GM19043 (cell line): ENCODE data around the gene DGAT2.
"Not testable (repeated sequence)": the region's sequence is repeated elsewhere in the genome, so short reads cannot be mapped to it uniquely, and the experiment has no call there.

Experiments used
- ATAC-seq: cut with Tn5 transposase; IDR thresholded peaks from one replicate; pipeline ENCODE4 v1.9.1; 2021; ENCODE audit warnings: low read depth; ENCODE audit not compliant: unreplicated experiment

Gene DGAT2, protein sequence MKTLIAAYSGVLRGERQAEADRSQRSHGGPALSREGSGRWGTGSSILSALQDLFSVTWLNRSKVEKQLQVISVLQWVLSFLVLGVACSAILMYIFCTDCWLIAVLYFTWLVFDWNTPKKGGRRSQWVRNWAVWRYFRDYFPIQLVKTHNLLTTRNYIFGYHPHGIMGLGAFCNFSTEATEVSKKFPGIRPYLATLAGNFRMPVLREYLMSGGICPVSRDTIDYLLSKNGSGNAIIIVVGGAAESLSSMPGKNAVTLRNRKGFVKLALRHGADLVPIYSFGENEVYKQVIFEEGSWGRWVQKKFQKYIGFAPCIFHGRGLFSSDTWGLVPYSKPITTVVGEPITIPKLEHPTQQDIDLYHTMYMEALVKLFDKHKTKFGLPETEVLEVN

DNA sequence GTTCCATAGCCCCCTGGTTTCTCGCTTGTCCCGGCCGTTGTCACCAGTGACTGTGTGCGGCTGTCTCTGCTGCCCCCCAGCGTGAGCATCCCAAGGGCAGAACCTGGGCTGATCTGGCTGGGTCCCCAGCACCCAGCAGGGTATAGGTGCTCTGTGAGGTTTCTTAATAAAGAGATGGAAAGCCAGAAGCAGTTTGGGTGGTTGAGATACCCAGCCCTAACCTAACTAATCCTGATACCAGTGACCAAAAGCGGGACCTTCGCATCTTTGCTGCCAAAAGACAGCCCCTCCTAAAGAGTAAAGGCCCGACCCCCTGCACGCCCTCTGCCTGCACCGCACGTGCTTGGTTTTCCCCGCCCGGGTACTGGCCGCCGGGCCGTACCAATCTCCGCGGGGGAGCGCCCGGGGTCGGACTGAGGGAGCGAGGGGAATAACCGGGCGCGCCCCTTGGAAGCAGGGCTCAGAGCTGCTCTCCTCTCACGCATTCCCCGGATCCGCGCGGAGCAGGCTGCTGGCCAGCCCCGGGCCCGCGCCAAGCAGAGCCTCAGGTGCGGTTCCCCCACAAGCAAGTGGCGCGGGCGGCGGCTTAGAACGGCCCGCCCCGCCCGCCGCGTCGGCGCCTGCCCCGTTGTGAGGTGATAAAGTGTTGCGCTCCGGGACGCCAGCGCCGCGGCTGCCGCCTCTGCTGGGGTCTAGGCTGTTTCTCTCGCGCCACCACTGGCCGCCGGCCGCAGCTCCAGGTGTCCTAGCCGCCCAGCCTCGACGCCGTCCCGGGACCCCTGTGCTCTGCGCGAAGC lies at the start of gene DGAT2:
Gene DGAT2 (plus strand): TSS at position 667 of the 797 bp plus-strand sequence. CDS start 214 bp downstream, outside the sequence.
- peak; percentile 53 for ATAC-seq

DNA sequence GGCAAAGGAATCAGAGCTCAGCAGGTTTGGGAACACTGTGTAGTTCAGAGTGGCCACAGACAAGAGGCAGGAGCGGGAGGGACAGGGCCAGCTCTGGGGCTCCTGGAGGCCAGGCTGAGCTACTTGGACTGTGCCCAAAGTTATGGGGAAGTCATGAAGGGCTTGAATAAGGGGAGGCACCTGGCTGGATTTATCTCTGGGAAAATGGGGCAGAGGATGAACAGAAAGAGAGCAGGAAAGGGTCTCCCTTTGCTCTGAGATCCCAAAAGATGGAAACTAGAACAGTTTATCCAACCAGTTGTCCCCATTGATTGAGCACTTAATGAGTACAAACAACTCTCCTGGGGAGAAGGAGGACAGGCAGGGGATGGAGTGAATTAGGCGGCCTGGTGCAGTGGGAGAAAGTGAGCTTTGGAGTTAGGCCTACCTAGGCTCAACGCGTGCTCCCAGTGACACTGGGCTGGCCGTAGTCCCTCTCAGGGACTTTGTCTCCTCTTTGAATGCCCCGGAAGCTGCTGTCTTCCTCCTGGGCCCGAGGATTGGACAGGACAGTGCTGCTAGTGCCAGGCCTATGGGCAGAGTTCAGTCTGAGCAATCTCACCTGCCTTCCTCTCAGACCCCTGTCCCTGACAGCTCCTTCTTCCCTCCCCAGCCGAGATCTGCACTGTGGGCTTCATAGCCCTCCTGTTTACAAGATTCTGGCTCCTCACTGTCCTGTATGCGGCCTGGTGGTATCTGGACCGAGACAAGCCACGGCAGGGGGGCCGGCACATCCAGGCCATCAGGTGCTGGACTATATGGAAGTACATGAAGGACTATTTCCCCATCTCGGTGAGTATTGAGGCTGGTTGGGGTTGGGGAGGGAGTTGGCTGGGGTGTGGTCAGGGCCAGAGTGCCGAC lies 49.0 kb upstream of the DGAT2 start:
- ATAC-seq: no peak

DNA sequence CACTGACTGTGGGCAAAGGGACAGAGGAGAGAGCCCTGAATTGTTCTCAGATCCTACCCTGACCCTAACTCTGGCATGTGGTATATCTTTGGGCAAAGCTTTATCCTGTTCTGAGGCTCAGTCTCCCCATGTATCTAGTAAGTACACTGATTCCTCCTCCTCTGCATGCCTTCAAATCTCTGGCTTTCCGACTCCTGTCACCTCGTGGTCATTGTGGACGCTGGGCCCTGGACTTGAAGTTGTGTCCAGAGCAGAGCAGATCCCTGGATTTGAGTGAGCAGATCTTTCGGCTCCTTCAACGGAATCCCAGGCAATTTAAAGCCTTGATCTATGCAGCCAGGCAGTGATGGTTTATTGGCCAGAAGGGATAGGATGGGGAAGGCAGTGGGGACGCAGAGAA lies 47.9 kb upstream of the DGAT2 start:
- ATAC-seq: no peak

DNA sequence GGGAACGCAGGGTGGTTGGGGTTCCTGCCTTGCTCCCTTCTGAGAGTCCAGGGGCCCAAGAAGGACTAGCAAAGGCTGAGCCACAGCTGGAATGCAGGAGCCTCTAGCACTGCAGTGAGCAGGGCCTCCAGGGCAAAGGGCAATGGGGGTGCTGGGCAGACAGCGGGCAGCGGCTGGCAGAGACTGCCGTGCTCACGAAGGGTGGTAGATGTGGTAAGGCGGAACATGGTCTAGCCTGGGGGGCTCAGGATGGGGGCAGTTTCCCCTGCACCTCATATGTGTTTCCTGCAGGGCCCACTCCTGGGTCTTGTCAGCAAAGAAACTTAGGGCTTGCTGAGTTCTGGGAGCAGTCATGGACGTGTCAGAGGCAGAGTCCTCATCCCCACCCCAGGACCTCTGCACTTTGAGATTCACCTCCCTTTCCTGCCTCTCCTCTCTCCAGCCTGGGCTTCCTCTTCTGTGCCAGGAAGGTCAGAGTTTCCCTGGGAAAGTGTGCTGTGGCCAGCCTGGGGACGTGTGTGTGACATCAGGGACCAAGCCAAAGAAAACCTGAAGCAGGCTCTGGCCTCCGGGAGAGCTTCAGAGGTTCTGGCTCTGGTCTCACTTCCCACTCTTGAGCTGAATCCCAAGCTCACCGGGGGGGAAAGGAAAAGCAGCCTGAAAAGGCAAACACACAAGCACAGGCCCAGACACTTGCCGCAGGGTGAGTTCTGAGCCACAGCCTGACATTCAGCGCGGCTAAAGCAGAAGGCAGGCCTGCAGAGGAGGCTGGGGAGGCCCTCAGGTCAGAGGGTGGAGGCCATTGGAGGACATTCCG lies 46.5 kb upstream of the DGAT2 start:
- no peak for ATAC-seq

DNA sequence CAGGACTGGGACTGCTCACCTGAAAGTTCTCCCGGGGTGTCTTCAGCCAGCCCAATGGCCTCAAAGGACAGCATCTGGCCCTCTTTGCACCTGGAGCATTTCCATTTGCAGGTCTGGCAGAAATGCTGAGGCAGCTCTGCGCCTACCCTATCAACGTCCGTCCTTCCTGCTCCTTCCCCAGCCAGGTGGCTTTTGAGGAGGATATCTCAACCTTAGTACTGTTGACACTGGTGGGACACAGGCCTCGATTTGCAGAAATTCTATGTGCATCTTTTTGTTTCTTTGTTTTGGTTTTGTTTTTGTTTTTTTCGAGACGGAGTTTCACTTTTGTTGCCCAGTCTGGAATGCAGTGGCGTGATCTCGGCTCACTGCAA lies 45.9 kb upstream of the DGAT2 start:
- ATAC-seq: no peak

DNA sequence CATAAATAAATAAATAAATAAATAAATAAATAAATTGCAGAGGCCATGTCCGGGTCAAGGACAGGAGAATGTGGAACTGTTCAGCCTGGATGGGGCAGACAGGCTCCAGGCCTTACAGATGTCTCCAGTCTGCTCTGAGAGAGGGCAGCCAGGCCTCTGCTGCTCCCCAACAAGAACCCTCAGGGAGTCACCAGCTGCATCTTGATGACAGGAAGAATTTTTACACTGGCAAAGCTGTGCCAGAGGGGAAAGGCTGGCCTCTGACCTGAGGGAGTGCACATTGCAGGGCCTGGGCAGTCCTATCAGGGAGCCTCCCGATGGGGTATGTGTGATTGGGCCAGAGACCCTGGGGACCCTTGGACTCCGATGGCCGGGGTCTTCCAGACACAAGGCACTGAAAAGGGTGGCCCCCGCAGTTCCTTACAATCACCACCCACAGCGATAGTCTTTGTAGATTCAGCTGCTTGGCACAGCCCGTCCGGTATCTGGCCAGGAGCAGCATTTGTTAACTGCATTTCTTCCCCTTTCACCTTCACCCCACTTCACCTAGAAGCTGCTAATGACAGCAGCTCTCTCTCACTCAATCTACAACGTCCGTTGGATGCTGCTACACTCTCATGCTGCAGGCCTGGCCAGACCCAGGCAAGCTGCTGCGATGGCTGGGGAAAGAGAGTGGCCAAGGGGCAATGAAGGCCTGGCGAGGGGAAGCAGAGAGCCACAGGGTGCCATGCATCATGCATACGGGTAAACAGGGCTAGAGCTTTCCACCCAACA lies 42.8 kb upstream of the DGAT2 start:
- no peak for ATAC-seq

DNA sequence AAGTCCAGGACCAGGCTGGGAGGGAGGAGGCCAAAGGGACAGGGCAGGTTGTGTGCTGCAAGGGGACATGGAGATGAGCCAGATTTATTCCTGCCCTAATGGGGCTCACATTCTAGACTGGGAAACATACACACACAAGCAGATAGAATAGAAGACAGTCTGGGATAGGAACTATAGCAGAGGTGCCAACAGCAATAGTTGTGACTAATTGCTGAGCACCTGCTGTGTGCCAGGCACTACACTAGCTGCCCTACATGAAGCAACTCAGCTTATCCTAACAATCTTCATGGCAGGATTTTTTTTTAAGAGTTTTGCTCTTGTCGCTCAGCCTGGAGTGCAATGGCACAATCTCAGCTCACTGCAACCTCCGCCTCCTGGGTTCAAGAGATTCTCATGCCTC lies 39.6 kb upstream of the DGAT2 start:
- ATAC-seq: no peak

DNA sequence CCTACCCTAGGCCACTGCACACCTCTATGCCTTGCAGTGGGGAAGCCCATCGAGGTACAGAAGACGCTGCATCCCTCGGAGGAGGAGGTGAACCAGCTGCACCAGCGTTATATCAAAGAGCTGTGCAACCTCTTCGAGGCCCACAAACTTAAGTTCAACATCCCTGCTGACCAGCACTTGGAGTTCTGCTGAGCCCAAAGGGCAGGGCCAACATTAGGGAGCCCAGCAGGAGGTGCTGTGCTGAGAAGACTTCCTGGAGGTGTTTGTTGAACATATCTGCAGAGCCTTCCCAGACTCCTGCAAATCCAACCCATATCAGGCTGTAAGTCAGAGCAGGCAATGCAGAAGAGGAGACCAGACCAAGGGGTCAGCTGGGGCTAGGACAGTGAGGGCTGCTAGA lies 37.5 kb upstream of the DGAT2 start:
- no peak for ATAC-seq

DNA sequence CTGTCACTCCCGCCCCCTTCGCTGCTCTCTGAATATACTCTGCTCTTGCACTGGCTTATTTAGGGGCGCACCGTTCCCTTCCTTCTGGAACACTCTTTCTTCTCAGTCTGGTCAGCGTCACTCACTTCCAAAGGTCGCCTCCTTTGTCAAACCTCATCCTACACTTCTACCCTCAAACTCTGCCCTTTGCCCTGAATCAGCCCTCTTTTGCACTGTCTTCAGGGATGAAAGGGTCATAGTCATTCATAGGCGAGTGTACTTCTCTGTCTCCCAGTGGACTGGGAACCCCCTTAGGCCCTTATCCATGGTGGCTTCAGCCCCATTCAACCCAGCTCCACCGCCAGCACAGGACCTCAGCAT lies 35.5 kb upstream of the DGAT2 start:
- no peak for ATAC-seq

DNA sequence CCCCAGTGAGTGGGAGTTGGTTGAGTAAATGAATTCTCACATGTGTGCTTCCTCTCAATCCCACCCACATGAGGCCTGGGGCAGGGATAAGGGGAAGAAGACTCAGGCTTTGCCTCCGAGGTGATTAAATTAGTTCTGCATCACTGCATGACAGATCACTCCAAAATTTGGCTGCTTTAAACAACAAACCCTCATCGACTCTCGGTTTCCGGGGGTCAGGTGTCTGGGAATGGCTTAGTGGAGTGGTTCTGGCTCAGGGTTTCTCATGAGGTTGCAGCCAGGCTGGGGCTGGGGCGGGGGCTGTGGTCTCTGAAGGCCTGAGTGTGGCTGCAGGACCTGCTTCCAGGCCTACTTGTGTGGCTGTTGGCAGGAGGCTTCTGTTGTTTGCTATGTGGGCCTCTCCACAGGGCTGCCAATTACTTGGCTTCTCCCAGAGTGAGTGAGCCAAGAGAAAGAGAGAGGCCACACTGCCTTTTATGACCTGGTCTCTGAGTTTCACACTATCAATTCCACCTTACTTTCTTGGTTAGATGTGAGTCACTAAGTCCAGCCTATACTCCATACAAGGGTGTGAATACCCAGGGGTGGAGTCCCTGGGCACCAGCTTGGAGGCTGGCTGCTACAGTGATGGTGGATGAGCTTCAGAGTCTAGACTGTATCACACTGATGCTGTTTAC lies 35.0 kb upstream of the DGAT2 start:
- ATAC-seq: no peak

DNA sequence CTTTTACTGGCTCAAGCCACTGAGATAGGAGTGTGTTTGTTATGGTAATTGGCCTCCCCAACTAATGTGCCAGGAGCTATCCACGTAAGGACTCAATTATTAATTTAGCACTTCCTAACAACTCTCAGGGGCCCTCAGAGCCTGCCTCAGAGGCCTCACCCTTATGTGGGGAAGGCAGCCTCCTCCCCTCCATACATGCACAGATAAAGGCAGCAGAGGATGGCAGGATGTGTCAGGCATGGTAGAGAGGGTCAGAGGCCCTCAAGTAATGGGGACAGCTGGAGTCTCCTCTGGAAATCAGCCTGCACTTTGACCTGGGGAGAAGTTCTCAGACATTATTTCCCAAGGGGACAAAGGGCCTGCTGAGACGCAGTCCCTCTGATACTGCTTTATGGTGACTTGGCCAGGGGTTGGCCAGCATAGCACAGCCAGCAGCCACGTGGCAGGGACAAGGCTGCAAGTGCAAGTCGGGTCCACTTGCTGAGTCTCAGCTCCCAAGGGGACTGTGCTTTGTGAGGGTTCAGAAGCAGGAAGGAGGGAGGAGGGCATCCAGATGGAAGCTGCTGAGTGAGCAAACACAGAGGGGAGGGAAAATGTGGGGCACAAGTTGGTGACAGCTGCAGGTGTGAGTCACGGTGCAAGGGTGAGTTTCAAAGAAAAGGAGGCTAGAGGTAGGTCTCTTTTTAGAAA lies 33.9 kb upstream of the DGAT2 start:
- no peak for ATAC-seq

DNA sequence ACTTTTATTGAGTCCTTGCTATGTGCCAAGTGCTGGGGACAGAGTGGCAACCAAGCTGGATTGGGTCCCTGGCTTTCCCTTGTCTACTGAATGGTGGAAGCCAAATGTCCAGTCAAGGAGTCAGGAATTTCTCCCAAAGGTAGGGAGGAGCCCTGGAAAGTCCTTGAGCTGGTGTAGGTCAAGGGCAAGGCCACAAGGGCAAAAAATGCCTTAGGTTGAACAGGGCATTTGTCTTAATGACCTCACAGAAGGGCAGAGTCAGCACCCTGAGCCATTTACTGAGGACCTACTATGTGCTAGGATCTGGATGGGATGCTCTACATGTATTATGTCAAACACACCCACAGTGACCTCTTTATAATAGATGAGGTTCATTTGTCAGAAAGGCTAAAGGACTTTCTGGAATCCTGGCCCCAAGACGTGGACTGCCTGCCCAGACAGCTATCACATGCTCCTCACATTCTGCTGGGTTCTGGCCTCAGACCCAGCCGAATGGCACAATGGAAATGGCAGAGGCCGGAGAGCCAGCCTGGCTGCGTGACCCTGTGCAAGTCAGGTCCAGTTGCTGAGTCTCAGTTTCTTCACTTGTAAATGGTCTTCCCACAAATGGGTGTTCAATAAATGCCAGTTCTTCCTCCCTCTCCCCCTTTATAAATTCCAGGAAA lies 33.3 kb upstream of the DGAT2 start:
- ATAC-seq: no peak

DNA sequence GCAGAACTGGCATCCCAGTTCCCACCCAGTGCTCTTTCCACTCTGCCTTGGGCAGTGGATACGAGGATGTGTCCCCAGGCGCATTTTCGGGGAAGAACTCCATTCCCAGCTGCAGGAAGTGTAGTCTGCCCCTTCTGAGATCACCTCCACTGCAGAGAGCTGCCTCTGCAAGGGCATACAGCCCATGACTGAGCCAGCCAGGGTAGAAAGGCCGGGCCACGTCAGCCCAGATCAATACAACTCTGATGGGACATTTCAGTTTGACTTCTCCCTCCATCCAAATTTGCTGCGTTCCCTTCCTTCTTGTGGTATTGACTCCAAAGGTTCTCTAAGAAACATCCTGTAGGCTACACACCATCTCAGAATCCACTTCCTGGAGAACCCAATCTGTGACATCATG lies 31.3 kb upstream of the DGAT2 start:
- ATAC-seq: no peak

DNA sequence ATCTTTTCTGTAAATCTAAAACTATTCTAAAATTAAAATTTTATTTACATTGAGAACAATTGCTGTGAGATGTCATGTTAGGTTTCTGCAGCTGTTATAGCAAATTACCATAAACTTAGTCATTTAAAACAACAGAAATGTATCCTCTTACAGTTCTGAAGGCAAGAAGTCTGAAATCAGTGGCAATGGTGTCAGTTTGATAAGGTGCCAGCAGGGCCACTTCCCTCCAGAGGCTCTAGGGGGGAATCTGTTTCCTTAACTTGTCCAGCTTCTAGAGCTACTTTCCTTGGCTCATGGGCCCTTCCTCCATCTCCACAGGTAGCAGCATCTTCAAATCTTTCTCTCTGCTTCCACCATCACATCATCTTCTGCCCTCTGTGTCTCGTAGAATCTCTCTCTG lies 27.9 kb upstream of the DGAT2 start:
- ATAC-seq: no peak

DNA sequence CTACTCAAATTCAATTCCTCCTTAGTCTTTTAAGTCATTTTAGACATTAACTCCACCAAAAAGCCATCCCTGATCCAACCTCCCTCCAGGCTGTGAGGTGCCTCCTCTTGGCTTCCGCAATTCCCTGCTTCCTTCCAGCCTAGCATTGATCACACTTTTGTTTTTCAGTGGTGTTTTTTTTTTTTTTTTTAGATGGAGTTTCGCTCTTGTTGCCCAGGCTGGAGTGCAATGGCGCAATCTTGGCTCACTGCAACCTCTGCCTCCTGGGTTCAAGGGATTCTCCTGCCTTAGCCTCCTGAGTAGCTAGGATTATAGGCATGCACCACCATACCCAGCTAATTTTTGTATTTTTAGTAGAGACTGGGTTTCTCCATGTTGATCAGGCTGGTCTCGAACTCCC lies 25.4 kb upstream of the DGAT2 start:
- ATAC-seq: not testable (repeated sequence)

DNA sequence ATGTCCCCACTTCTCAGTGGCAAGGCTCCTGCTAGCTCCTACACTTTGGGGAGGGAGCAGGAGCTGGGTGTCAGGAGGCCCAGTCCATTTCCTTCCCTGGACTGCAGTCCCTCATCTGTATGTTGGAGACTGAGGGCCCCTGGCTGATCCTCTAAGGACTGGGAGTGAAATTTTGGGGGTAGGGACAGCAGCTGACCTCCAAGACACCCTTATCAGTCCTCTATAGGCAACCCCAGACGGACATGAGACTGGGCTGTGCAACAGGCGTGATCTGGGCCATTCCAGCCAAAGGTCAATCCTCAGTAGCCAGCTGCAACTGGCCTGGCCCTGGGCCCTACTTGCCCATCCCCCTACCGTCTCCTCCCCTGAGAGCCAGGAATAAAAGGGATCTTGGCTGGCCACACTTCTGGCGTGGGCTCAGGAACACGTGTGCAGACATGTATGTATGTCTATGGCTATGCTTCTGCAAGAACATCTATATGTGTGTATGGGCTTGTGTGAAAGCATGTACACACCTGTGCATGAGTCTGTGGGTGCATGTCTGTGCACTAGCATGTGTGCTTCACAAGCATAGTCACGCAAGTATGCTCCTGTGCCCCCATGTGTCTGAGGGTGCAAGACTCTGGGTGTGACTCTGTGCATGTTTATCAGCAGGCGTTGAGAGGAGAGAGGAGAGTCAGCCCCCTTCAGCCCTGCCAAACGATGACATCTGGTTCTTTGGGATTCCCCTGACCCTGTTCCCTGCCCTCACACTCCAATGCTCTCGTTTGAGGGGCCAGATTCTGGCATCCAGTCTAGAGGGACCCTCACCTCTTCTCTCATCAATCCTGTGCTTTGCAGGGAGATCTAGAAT lies 24.6 kb upstream of the DGAT2 start:
- ATAC-seq: no peak

DNA sequence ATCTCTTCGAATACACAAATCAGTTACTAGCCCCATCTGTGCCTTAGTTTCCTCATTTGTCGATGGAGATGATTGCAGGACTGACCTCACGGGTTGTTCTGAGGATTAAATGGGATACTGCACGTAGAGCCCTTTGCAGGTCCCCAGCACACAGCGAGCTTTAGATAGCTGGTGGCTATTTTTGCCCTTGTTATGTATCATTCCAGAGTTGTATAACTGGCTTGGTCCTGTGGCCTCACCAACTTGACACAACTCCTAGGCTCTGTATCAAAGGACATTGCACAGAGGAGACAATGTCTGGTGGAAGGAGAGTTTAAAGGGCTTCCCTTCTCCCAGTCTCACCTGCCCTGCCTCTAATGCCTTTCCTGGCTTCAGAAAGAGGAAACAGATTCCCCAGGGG lies 22.8 kb upstream of the DGAT2 start:
- ATAC-seq: no peak
